Lower leg skin (tissue), 3 donors: ENCODE results near the gene SLFN12.

Experiments
- POLR2A ChIP-seq, 2 donors: fragments of 450-650 bp; IDR thresholded peaks; one replicate each; pipeline ENCODE4 v1.6.1; 2016 to 2017; ENCODE audit warnings: antibody characterized with exemption in 2 of 2, mild to moderate bottlenecking in 1 of 2, moderate library complexity in 1 of 2
- TF ChIP-seq, protein P1 (sequence below), 3 donors: fragments of 450-650 bp; IDR thresholded peaks; one replicate each; pipeline ENCODE4 v1.5.1; 2016; ENCODE audit warnings: antibody characterized with exemption in 3 of 3, mild to moderate bottlenecking in 3 of 3, moderate library complexity in 2 of 3

DNA sequence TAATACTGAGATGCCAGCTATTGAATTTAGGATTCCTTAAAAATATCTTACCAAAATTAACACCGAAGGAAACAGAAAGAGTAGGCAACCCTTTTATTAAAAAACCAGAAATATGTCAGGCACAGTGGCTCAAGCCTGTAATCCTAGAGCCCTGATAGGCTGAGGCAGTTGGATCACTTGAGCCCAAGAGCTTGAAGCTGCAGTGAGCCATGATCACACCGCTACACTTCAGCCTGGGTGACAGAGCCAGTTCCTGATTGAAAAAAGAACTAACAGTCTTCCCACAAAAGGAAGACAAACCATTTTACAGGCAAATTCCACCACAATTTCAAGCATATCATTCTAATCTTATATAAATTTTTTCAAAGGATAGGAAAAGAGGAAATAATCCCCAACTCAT lies 15.6 kb downstream of the SLFN12 start:
- TF ChIP-seq, protein P1, sequence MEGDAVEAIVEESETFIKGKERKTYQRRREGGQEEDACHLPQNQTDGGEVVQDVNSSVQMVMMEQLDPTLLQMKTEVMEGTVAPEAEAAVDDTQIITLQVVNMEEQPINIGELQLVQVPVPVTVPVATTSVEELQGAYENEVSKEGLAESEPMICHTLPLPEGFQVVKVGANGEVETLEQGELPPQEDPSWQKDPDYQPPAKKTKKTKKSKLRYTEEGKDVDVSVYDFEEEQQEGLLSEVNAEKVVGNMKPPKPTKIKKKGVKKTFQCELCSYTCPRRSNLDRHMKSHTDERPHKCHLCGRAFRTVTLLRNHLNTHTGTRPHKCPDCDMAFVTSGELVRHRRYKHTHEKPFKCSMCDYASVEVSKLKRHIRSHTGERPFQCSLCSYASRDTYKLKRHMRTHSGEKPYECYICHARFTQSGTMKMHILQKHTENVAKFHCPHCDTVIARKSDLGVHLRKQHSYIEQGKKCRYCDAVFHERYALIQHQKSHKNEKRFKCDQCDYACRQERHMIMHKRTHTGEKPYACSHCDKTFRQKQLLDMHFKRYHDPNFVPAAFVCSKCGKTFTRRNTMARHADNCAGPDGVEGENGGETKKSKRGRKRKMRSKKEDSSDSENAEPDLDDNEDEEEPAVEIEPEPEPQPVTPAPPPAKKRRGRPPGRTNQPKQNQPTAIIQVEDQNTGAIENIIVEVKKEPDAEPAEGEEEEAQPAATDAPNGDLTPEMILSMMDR (IDR thresholded peaks at IDR 0.05): no peak
- TF ChIP-seq POLR2A (IDR thresholded peaks at IDR 0.05): no peak
